Endothelial cell of umbilical vein (primary cell): Measurements from ENCODE around the gene PRCC. TPM values are rescaled to one million over a fixed set of nuclear protein-coding genes. Genes with fewer than 3 reads are reported as not detected.
A peak's percentile ranks its signal among the peaks of the same experiment; 100 is the strongest.

Experiments
- BruUV-seq: library from RNA; stranded (reverse); fragments of 400-500 nt; replicated peaks from 2 replicates; lab custom pipeline; 2021; lab: Mats Ljungman, UMichigan
- CTCF ChIA-PET: fragments of 300-600, 350-600 bp; sonication (Branson Sonifier 250); formaldehyde crosslinking; loops from one replicate; lab custom pipeline; 2021; ENCODE audit warnings: antibody characterized with exemption, inconsistent platforms; lab: Charles Lee
- POLR2A ChIA-PET: fragments of 300-600, 350-600 bp; sonication (Branson Sonifier 250); formaldehyde crosslinking; loops from one replicate; lab custom pipeline; 2021; ENCODE audit warnings: antibody characterized with exemption, inconsistent platforms; lab: Charles Lee
- DNase-seq: peaks from one replicate; pipeline ENCODE4 v3.0.0-alpha.2; 2011; ENCODE audit warnings: low read depth, low spot score
- FAIRE-seq: peaks from 2 replicates; lab custom pipeline; 2011; peaks lifted over from hg19 to GRCh38; lab: Jason Lieb, UNC
- H2AFZ ChIP-seq: 2 replicates; pipeline ENCODE4 v1.6.0; 2012; ENCODE audit warnings: low read depth, low read length, control low read depth, inconsistent platforms
- H3K27ac ChIP-seq: 2 replicates; pipeline ENCODE4 v1.5.1; 2011; ENCODE audit warnings: low read depth, mild to moderate bottlenecking, control low read depth, low read length, moderate library complexity; ENCODE audit not compliant: insufficient read depth
- H3K27me3 ChIP-seq, 2 experiments: 2 replicates each; pipeline versions ENCODE4 v1.6.0 to v1.6.1; 2011; ENCODE audit warnings: low read length in 2 of 2, mixed read lengths in 1 of 2; ENCODE audit not compliant: control insufficient read depth in 2 of 2, insufficient read depth in 2 of 2
- H3K36me3 ChIP-seq, 2 experiments: 2 replicates in 1 of 2; 3 replicates in 1 of 2; pipeline ENCODE4 v1.5.1; 2011; ENCODE audit warnings: low read length in 2 of 2, mild to moderate bottlenecking in 1 of 2, moderate library complexity in 1 of 2; ENCODE audit not compliant: control insufficient read depth in 2 of 2, insufficient read depth in 2 of 2; ENCODE audit errors: extremely low read depth in 1 of 2
- H3K4me1 ChIP-seq: 3 replicates; pipeline ENCODE4 v1.5.1; 2011; ENCODE audit warnings: mild to moderate bottlenecking, low read length; ENCODE audit not compliant: control insufficient read depth, insufficient read depth; ENCODE audit errors: extremely low read depth
- H3K4me2 ChIP-seq: 2 replicates; pipeline ENCODE4 v1.6.1; 2011; ENCODE audit warnings: low read length, control low read depth, mixed read lengths; ENCODE audit not compliant: insufficient read depth
- H3K4me3 ChIP-seq, 3 experiments: fragments of 200-600 bp in 1 of 3; sonication (generic), shearing (Covaris generic) in 1 of 3; replicated peaks in 1 of 3; 2 replicates each; pipeline ENCODE4 v1.5.1; 2011 to 2016; ENCODE audit warnings: control low read depth in 3 of 3, low read length in 3 of 3, mild to moderate bottlenecking in 2 of 3, inconsistent platforms in 1 of 3, low read depth in 1 of 3, moderate library complexity in 1 of 3; ENCODE audit not compliant: insufficient read depth in 1 of 3
- H3K79me2 ChIP-seq: 2 replicates; pipeline ENCODE4 v1.6.0; 2012; ENCODE audit warnings: low read length, inconsistent platforms; ENCODE audit not compliant: control insufficient read depth, insufficient read depth
- H3K9ac ChIP-seq: replicated peaks from 2 replicates; pipeline ENCODE3; 2011; ENCODE audit warnings: low read length, control low read depth; ENCODE audit not compliant: insufficient read depth; ENCODE audit errors: extremely low read depth
- H3K9me1 ChIP-seq: replicated peaks from 3 replicates; pipeline ENCODE4 v1.6.0; 2011; ENCODE audit warnings: mild to moderate bottlenecking, low read length; ENCODE audit not compliant: control insufficient read depth, insufficient read depth; ENCODE audit errors: extremely low read depth
- H3K9me3 ChIP-seq: replicated peaks from 2 replicates; pipeline ENCODE4 v1.5.1; 2012; ENCODE audit warnings: low read length, inconsistent platforms; ENCODE audit not compliant: control insufficient read depth, insufficient read depth
- H4K20me1 ChIP-seq: replicated peaks from 2 replicates; pipeline ENCODE3; 2011; ENCODE audit warnings: mild to moderate bottlenecking, low read length; ENCODE audit not compliant: control insufficient read depth, insufficient read depth; ENCODE audit errors: extremely low read depth
- EZH2 ChIP-seq: IDR thresholded peaks from 2 replicates; pipeline ENCODE4 v1.6.1; 2012; ENCODE audit warnings: borderline replicate concordance, low read depth, mild to moderate bottlenecking, moderate library complexity, low read length, inconsistent platforms; ENCODE audit not compliant: severe bottlenecking
- FOS ChIP-seq: IDR thresholded peaks from 2 replicates; pipeline ENCODE4 v1.6.1; 2011; ENCODE audit warnings: mild to moderate bottlenecking, low read length, moderate library complexity, borderline replicate concordance; ENCODE audit not compliant: insufficient read depth
- GATA2 ChIP-seq: IDR thresholded peaks from 2 replicates; pipeline ENCODE4 v1.7.0; 2011; ENCODE audit warnings: low read depth, mild to moderate bottlenecking, moderate library complexity, mixed read lengths, low read length; ENCODE audit not compliant: insufficient read length, insufficient read depth
- JUN ChIP-seq: IDR thresholded peaks from 2 replicates; pipeline ENCODE4 v1.6.1; 2011; ENCODE audit warnings: borderline replicate concordance, low read depth; ENCODE audit not compliant: insufficient read length, insufficient read depth
- MYC ChIP-seq: IDR thresholded peaks from one replicate; pipeline ENCODE4 v1.6.1; 2011; ENCODE audit warnings: mild to moderate bottlenecking, low read depth, low read length
- POLR2A ChIP-seq: IDR thresholded peaks from 2 replicates; pipeline ENCODE4 v1.6.1; 2012; ENCODE audit warnings: low read depth, mild to moderate bottlenecking, control low read depth, low read length
- POLR2AphosphoS5 ChIP-seq: IDR thresholded peaks from 2 replicates; pipeline ENCODE4 v1.6.1; 2012; ENCODE audit warnings: low read depth, mild to moderate bottlenecking, control low read depth, low read length, moderate library complexity; ENCODE audit not compliant: insufficient read depth
- dilution Hi-C: fragments of 300-500 bp; cut with MboI; formaldehyde crosslinking; loops from one replicate; pipeline ENCODE4 v1.15.0; 2019; ENCODE audit warnings: low sequenced_read_pairs; ENCODE audit not compliant: extremely low pct_ligation_motif_present
- intact Hi-C: fragments of 100-400 bp; cut with micrococcal nuclease; formaldehyde crosslinking; loops from one replicate; pipeline ENCODE4 v1.10.0; 2022
- polyA plus RNA-seq, 4 experiments: library from polyadenylated mRNA; depleted of rRNA in 3 of 4; stranded (reverse) in 3 of 4; unstranded in 1 of 4; fragments of >200 nt; gene quantifications; 2 replicates each; pipeline versions ENCODE4 v1.2.1 to v1.2.3, GENCODE V29; 2011 to 2012; ENCODE audit warnings: missing spikeins in 1 of 4
- total RNA-seq: library from RNA; stranded (reverse); gene quantifications from 2 replicates; pipeline ENCODE4 v1.2.3, GENCODE V29; 2021
- TF ChIP-seq, protein P1 (sequence below), 2 donors: IDR thresholded peaks; 1 replicate in 1 of 2; 2 replicates in 1 of 2; pipeline ENCODE4 v1.5.1; 2011; ENCODE audit warnings: low read length in 2 of 2, mild to moderate bottlenecking in 2 of 2, moderate library complexity in 2 of 2, control low read depth in 1 of 2, inconsistent platforms in 1 of 2, low read depth in 1 of 2; ENCODE audit not compliant: insufficient read depth in 1 of 2; ENCODE audit errors: extremely low read depth in 1 of 2
- TF ChIP-seq, protein P2 (sequence below): IDR thresholded peaks from 2 replicates; pipeline ENCODE4 v1.6.1; 2011; ENCODE audit not compliant: insufficient read depth, insufficient read length

Gene PRCC
- total and polyA plus RNA-seq, 2 donors (not counting 3 experiments of a cell fraction or from before 2014, with no cell fraction given) = 71.5 to 77.4 TPM

DNA sequence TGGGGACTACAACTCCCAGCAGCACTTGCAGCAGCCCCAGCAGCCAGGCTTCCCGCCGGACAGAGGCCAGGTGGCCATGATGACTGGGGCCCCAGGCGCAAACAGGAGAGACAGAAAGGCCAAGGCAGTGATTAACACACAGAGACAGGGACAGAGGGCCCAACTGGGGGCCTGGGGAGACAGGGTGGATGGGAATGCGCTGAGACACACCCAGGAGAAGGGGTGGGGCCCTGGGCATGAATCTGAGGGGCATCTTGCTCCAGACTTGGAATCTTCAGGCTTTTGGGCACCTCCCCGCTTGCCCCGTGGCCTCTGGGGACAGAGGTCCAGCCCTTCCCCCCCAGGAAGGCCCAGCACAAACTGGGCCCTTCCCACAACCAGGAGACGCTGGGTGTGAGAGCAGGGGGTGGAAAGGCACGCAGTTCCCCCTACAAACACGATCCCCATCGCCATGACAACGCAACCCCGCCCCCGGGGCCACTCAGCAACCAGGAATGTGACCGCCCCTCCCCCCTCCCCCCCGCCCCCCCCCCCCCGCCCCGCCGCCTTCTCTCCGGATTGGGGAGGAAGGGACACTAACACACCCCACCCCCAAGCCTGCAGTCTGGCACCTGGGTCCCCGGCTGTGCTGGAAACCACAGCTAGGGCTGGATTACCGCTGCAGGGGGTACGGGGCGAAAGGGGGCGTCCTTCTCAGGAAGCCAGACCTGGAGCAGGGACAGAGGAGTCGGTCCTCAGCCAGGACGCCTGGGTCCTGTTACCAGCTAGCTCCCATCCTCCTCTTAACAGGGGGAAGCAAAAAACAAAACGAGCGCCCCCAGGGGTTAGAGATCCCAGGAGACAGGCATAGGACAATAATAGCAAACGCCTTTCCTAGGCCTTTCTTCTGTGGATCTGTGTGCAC, 20.4 kb upstream of the PRCC start:
- Histone ChIP-seq H3K9me3 (no peaks in the 10 kb centered on the region), H3K36me3 (peaks cover 11 to 14% of the 10 kb centered on the region in 2 experiments), H3K27me3 (no peaks in the 10 kb centered on the region), H3K79me2 (peaks cover 71% of the 10 kb centered on the region), H4K20me1 (no peaks in the 10 kb centered on the region), H3K27ac (peak overlapping the region; percentile 99), H3K4me2 (peak overlapping the region; percentile 83), H2AFZ (no peak overlapping the region), H3K9me1 (no peaks in the 10 kb centered on the region), H3K4me3 (peak overlapping the region in 2 of 3 experiments; percentile 44 to 92), H3K4me1 (peaks cover 41% of the 10 kb centered on the region), H3K9ac (peak overlapping the region; percentile 98)
- DNase-seq (peak; percentile 77), FAIRE-seq (peak; percentile 78)
- POLR2A ChIA-PET = no interaction called here
- intact Hi-C loops = loop anchor here (1.0 to 5.0 kb wide), 2 partner anchors 19 to 245 kb away; partner anchors contain the start of genes ISG20L2, MEF2D and METTL25B
- BruUV-seq = no TSS peak
- no peak for TF ChIP-seq EZH2
- peak; percentile 25 for TF ChIP-seq FOS
- TF ChIP-seq, protein P1, sequence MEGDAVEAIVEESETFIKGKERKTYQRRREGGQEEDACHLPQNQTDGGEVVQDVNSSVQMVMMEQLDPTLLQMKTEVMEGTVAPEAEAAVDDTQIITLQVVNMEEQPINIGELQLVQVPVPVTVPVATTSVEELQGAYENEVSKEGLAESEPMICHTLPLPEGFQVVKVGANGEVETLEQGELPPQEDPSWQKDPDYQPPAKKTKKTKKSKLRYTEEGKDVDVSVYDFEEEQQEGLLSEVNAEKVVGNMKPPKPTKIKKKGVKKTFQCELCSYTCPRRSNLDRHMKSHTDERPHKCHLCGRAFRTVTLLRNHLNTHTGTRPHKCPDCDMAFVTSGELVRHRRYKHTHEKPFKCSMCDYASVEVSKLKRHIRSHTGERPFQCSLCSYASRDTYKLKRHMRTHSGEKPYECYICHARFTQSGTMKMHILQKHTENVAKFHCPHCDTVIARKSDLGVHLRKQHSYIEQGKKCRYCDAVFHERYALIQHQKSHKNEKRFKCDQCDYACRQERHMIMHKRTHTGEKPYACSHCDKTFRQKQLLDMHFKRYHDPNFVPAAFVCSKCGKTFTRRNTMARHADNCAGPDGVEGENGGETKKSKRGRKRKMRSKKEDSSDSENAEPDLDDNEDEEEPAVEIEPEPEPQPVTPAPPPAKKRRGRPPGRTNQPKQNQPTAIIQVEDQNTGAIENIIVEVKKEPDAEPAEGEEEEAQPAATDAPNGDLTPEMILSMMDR (IDR thresholded peaks at IDR 0.05; ENCODE audit: extremely low read depth in 1 of 2, insufficient read depth in 1 of 2, low read depth in 1 of 2, low read length in 2 of 2) = peak in 1 of 2 donors; percentile 22
- TF ChIP-seq, protein P2, sequence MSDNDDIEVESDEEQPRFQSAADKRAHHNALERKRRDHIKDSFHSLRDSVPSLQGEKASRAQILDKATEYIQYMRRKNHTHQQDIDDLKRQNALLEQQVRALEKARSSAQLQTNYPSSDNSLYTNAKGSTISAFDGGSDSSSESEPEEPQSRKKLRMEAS = peak; percentile 31
- TF ChIP-seq POLR2AphosphoS5 = peak; percentile 61
- no peak for TF ChIP-seq GATA2
- no peak for TF ChIP-seq JUN
- peak; percentile 66 for TF ChIP-seq POLR2A
- peak; percentile 32 for TF ChIP-seq MYC
- CTCF ChIA-PET = interaction anchor here (1.2 to 1.5 kb wide), 2 partner anchors 21 to 57 kb away, joined by 7 to 9 read pairs; no protein-coding TSS in a partner anchor
- dilution Hi-C loops = no loop called here
